OCI-LY1 (cell line): ENCODE data around the gene PRR3.

Experiments
- H2AFZ ChIP-seq: fragments of 200-600 bp; sonication (generic), shearing (Covaris generic); 2 replicates; pipeline ENCODE4 v1.6.0; 2014; ENCODE audit warnings: antibody characterized with exemption, mild to moderate bottlenecking, low read length
- H3F3A ChIP-seq: fragments of 200-600 bp; sonication (generic), shearing (Covaris generic); 2 replicates; pipeline ENCODE4 v1.6.0; 2014; ENCODE audit warnings: mild to moderate bottlenecking, antibody characterized with exemption, low read length, moderate library complexity; ENCODE audit not compliant: insufficient read depth
- H3K27ac ChIP-seq: fragments of 200-600 bp; sonication (generic); 2 replicates; pipeline ENCODE4 v1.5.1; 2014; ENCODE audit warnings: low read length, mixed run types, mild to moderate bottlenecking, low read depth; ENCODE audit not compliant: poor library complexity, severe bottlenecking
- H3K27me3 ChIP-seq: fragments of 200-600 bp; sonication (generic); 2 replicates; pipeline ENCODE4 v1.6.0; 2014; ENCODE audit warnings: antibody characterized with exemption, mild to moderate bottlenecking, low read length, moderate library complexity; ENCODE audit not compliant: insufficient read depth
- H3K36me3 ChIP-seq: fragments of 200-600 bp; sonication (generic); 2 replicates; pipeline ENCODE4 v1.6.1; 2014; ENCODE audit warnings: mild to moderate bottlenecking, antibody characterized with exemption, low read length, moderate library complexity, mixed read lengths; ENCODE audit not compliant: insufficient read depth
- H3K4me1 ChIP-seq: fragments of 200-600 bp; sonication (generic); 2 replicates; pipeline ENCODE4 v1.5.1; 2014; ENCODE audit warnings: mild to moderate bottlenecking, low read length, moderate library complexity; ENCODE audit not compliant: insufficient read depth, severe bottlenecking
- H3K4me2 ChIP-seq: fragments of 200-600 bp; sonication (generic), shearing (Covaris generic); 2 replicates; pipeline ENCODE4 v1.6.1; 2014; ENCODE audit warnings: low read length
- H3K4me3 ChIP-seq: fragments of 200-600 bp; sonication (generic); 2 replicates; pipeline ENCODE4 v1.5.1; 2014; ENCODE audit warnings: low read length, low read depth, mild to moderate bottlenecking, mixed read lengths; ENCODE audit not compliant: poor library complexity, severe bottlenecking
- H3K79me2 ChIP-seq: fragments of 200-600 bp; shearing (Covaris generic); 2 replicates; pipeline ENCODE4 v1.6.1; 2016; ENCODE audit warnings: mixed run types, low read length, mixed read lengths; ENCODE audit not compliant: insufficient read depth
- H3K9ac ChIP-seq: fragments of 200-600 bp; sonication (generic), shearing (Covaris generic); 2 replicates; pipeline ENCODE4 v1.6.1; 2014; ENCODE audit warnings: mild to moderate bottlenecking, low read length, mixed read lengths
- H3K9me2 ChIP-seq: fragments of 200-600 bp; sonication (generic), shearing (Covaris generic); 2 replicates; pipeline ENCODE4 v1.6.1; 2014; ENCODE audit warnings: low read depth, mild to moderate bottlenecking, low read length, mixed read lengths
- H3K9me3 ChIP-seq: fragments of 200-600 bp; shearing (Covaris generic); 2 replicates; pipeline ENCODE4 v1.6.1; 2014; ENCODE audit warnings: low read length, mixed read lengths
- H4K20me1 ChIP-seq: fragments of 200-600 bp; sonication (generic), shearing (Covaris generic); 2 replicates; pipeline ENCODE4 v1.6.0; 2016; ENCODE audit warnings: mild to moderate bottlenecking, low read length; ENCODE audit not compliant: insufficient read depth
- EZH2 ChIP-seq: fragments of 200-600 bp; sonication (generic), shearing (Covaris generic); IDR thresholded peaks from 2 replicates; pipeline ENCODE4 v1.8.0; 2017; ENCODE audit warnings: borderline replicate concordance, mixed run types, mild to moderate bottlenecking, antibody characterized with exemption, low read length, moderate library complexity, mixed read lengths
- TF ChIP-seq, protein P1 (sequence below): fragments of 200-600 bp; sonication (generic), shearing (Covaris generic); IDR thresholded peaks from 2 replicates; pipeline ENCODE4 v1.5.1; 2017; ENCODE audit warnings: mild to moderate bottlenecking, antibody characterized with exemption, low read length, moderate library complexity, mixed read lengths

The PRR3 gene

DNA sequence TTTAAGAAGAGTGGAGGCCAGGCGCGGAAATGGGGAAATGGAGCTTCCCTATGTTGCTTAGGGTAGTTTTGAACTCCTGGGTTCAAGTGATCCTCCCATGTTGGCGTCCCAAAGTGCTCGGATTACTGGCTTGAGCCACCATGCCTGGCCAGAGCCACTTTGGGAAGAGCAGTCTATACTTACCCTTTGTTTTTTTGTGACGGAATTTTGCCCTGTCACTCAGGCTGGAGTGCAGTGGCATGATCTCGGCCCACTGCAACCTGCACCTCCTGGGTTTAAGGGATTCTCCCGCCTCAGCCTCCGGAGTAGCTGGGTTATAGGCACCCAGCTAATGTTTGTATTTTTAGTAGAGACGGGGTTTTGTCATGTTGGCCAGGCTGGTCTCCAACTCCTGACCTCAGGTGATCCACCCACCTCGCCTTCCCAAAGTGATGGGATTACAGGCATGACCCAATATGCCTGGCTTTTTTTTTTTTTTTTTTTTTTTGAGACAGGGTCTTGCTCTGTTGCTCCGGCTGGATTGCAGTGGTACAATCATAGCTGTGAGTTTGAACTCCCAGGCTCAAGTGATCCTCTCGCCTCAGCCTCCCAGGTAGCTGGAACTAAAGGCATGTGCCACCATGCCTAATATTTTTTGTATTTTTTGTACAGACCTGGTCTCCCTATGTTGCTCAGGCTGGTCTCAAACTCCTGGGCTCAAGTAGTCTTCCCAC lies 42.0 kb downstream of the PRR3 start:
- no peak for TF ChIP-seq EZH2
- TF ChIP-seq, protein P1, sequence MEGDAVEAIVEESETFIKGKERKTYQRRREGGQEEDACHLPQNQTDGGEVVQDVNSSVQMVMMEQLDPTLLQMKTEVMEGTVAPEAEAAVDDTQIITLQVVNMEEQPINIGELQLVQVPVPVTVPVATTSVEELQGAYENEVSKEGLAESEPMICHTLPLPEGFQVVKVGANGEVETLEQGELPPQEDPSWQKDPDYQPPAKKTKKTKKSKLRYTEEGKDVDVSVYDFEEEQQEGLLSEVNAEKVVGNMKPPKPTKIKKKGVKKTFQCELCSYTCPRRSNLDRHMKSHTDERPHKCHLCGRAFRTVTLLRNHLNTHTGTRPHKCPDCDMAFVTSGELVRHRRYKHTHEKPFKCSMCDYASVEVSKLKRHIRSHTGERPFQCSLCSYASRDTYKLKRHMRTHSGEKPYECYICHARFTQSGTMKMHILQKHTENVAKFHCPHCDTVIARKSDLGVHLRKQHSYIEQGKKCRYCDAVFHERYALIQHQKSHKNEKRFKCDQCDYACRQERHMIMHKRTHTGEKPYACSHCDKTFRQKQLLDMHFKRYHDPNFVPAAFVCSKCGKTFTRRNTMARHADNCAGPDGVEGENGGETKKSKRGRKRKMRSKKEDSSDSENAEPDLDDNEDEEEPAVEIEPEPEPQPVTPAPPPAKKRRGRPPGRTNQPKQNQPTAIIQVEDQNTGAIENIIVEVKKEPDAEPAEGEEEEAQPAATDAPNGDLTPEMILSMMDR: no peak
- no peak overlapping the region for H3K27ac ChIP-seq

DNA sequence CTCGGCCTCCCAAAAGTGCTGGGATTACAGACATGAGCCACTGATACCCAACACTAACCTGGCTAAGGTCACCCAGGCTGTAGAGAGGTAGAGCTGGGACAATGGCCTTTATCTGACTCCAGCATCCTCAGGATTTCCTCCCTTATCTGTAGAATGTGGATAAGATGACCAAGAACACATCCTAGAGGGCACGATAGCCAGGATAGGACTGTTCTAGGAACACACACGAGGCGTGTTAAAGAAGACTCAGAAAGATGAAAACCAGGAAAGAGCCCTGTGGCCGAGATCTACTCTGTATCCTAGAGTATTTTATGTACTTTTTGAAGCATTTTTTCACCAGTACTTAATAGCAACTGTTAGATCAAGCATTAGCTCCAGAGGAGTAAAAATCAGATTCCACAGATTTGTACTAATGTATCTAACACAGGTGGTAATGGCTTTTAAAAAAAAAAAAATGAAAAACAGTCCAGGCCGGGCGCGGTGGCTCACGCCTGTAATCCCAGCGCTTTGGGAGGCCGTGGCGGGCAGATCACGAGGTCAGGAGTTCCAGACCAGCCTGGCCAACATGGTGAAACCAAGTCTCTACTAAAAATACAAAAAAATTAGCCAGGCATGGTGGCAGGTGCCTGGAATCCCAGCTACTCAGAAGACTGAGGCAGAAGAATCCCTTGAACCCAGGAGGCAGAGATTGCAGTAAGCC lies 42.7 kb downstream of the PRR3 start:
- Histone ChIP-seq H3K79me2 (no peaks in the 10 kb centered on the region), H3K9me3 (no peaks in the 10 kb centered on the region), H3K4me2 (no peak overlapping the region), H3F3A (peaks cover 20% of the 10 kb centered on the region), H3K27me3 (no peaks in the 10 kb centered on the region), H2AFZ (no peak overlapping the region), H3K9ac (no peak overlapping the region), H3K36me3 (peaks cover 57% of the 10 kb centered on the region), H3K27ac (no peak overlapping the region), H3K4me3 (no peak overlapping the region), H3K9me2 (no peaks in the 10 kb centered on the region), H4K20me1 (no peaks in the 10 kb centered on the region), H3K4me1 (no peaks in the 10 kb centered on the region)
- TF ChIP-seq, protein P1: no peak
- no peak for TF ChIP-seq EZH2

More for the DNA sequence above, 42.0 kb downstream of the PRR3 start:
- Histone ChIP-seq H2AFZ (no peak overlapping the region), H3K4me1 (no peaks in the 10 kb centered on the region), H3K36me3 (peaks cover 57% of the 10 kb centered on the region), H3K4me2 (no peak overlapping the region), H3K9ac (no peak overlapping the region), H3K9me2 (no peaks in the 10 kb centered on the region), H3K4me3 (no peak overlapping the region), H4K20me1 (no peaks in the 10 kb centered on the region), H3K79me2 (no peaks in the 10 kb centered on the region), H3K27me3 (no peaks in the 10 kb centered on the region), H3K9me3 (no peaks in the 10 kb centered on the region), H3F3A (peaks cover 16% of the 10 kb centered on the region)

DNA sequence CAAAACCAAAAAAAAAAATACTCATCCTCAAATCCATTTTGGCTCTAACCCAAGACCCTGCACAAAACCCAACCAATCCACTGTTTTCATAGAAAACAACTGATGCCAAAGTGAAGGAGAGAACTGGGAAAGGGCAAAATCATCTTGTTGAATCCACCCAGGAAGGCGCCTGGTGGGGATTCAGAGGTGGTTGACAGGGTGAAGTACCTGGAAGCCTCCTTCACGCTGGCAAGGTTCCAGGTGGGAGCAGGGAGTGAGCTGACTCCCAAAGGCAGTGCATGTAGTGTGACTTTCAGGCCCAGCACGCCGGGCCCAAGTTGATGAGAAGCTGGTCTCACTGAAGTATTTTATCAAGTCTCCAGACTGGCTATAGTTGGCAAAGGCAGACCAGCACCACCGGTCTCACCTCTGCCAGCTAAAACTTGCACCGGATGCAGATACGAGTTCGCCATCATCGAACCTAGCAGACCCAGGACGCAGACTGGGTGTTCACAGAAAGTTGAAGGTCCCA lies 43.4 kb downstream of the PRR3 start:
- TF ChIP-seq, protein P1: no peak
- no peak overlapping the region for H3K27ac ChIP-seq
- H3K9me3 ChIP-seq: no peaks in the 10 kb centered on the region
- H3K36me3 ChIP-seq: peaks cover 62% of the 10 kb centered on the region
- no peaks in the 10 kb centered on the region for H3K4me1 ChIP-seq
- H3K9ac ChIP-seq: no peak overlapping the region
- no peak overlapping the region for H2AFZ ChIP-seq
- H3F3A ChIP-seq: peaks cover 20% of the 10 kb centered on the region
- no peak overlapping the region for H3K4me2 ChIP-seq
- no peaks in the 10 kb centered on the region for H4K20me1 ChIP-seq
- H3K79me2 ChIP-seq: no peaks in the 10 kb centered on the region
- no peaks in the 10 kb centered on the region for H3K9me2 ChIP-seq
- no peak overlapping the region for H3K4me3 ChIP-seq
- H3K27me3 ChIP-seq: no peaks in the 10 kb centered on the region
